GM23338 (cell line): ENCODE data around the gene PF4V1. TPM values are rescaled to one million over a fixed set of nuclear protein-coding genes. Genes with fewer than 3 reads are reported as not detected.

Experiments used
- ATAC-seq: fragments of 200-7000 bp; cut with Tn5 transposase; 3 replicates; pipeline ENCODE4 v1.9.1; 2020
- DNase-seq: peaks from one replicate; pipeline ENCODE4 v3.0.0-alpha.2; 2015; ENCODE audit warnings: low spot score
- H2AFZ ChIP-seq: fragments of 200-600 bp; sonication (generic); 2 replicates; pipeline ENCODE4 v1.8.0; 2016; ENCODE audit warnings: antibody characterized with exemption, mild to moderate bottlenecking, moderate library complexity
- H3F3A ChIP-seq: fragments of 200-600 bp; sonication (generic); replicated peaks from 2 replicates; pipeline ENCODE4 v1.8.0; 2017; ENCODE audit warnings: antibody characterized with exemption, mixed run types, low read depth
- H3K27ac ChIP-seq: fragments of 200-600 bp; sonication (generic); 2 replicates; pipeline ENCODE4 v1.6.1; 2016; ENCODE audit warnings: low read depth
- H3K27me3 ChIP-seq: fragments of 200-600 bp; sonication (generic); 2 replicates; pipeline ENCODE4 v1.8.0; 2016; ENCODE audit warnings: mild to moderate bottlenecking, mixed run types, moderate library complexity; ENCODE audit not compliant: insufficient read depth
- H3K36me3 ChIP-seq: fragments of 200-600 bp; sonication (generic); 2 replicates; pipeline ENCODE4 v1.8.0; 2016; ENCODE audit warnings: mild to moderate bottlenecking; ENCODE audit not compliant: insufficient read depth
- H3K4me1 ChIP-seq: fragments of 200-600 bp; sonication (generic); 2 replicates; pipeline ENCODE4 v1.8.0; 2016; ENCODE audit warnings: mild to moderate bottlenecking, moderate library complexity; ENCODE audit not compliant: insufficient read depth
- H3K4me2 ChIP-seq: fragments of 200-600 bp; sonication (generic); 2 replicates; pipeline ENCODE4 v1.7.1; 2017; ENCODE audit warnings: mixed run types
- H3K4me3 ChIP-seq: fragments of 200-600 bp; sonication (generic); 2 replicates; pipeline ENCODE4 v1.6.1; 2016; ENCODE audit warnings: mixed run types
- H3K79me2 ChIP-seq: fragments of 200-600 bp; sonication (generic); replicated peaks from 2 replicates; pipeline ENCODE4 v1.8.0; 2017; ENCODE audit warnings: mild to moderate bottlenecking; ENCODE audit not compliant: insufficient read depth
- H3K9me2 ChIP-seq: fragments of 200-600 bp; sonication (generic); 2 replicates; pipeline ENCODE4 v1.8.0; 2017; ENCODE audit not compliant: insufficient read depth
- H4K20me1 ChIP-seq: fragments of 200-600 bp; sonication (generic); replicated peaks from 2 replicates; pipeline ENCODE4 v1.8.0; 2017; ENCODE audit warnings: mild to moderate bottlenecking; ENCODE audit not compliant: insufficient read depth
- H3K27ac Mint-ChIP-seq: 2 replicates; pipeline ENCODE4 v1.8.0; 2020; ENCODE audit warnings: inconsistent platforms, mild to moderate bottlenecking, moderate library complexity, mixed read lengths
- H3K27me3 Mint-ChIP-seq: 3 replicates; pipeline ENCODE4 v1.8.0; 2022; ENCODE audit warnings: low read depth, mild to moderate bottlenecking, moderate library complexity, mixed read lengths, inconsistent platforms; ENCODE audit not compliant: insufficient read depth, poor library complexity
- H3K36me3 Mint-ChIP-seq: 3 replicates; pipeline ENCODE4 v1.8.0; 2021; ENCODE audit warnings: low read depth, mild to moderate bottlenecking, inconsistent platforms, moderate library complexity, mixed read lengths
- H3K4me1 Mint-ChIP-seq: 3 replicates; pipeline ENCODE4 v1.8.0; 2020; ENCODE audit warnings: mild to moderate bottlenecking, inconsistent platforms, mixed read lengths
- H3K4me3 Mint-ChIP-seq: 3 replicates; pipeline ENCODE4 v1.8.0; 2021; ENCODE audit warnings: moderate library complexity, mild to moderate bottlenecking, inconsistent platforms, mixed read lengths
- H3K9me3 Mint-ChIP-seq: 3 replicates; pipeline ENCODE4 v1.8.0; 2020; ENCODE audit warnings: moderate library complexity, mild to moderate bottlenecking, inconsistent platforms, mixed read lengths
- CREB1 ChIP-seq: fragments of 250-450 bp; sonication (Bioruptor Pico); IDR thresholded peaks from 2 replicates; pipeline ENCODE4 v1.5.0; 2020; ENCODE audit warnings: low read depth, mild to moderate bottlenecking, moderate library complexity
- EZH2 ChIP-seq: fragments of 200-600 bp; sonication (generic); IDR thresholded peaks from one replicate; pipeline ENCODE4 v1.8.0; 2017; ENCODE audit warnings: antibody characterized with exemption, mild to moderate bottlenecking, low read depth; ENCODE audit not compliant: unreplicated experiment
- EZH2phosphoT487 ChIP-seq: fragments of 200-600 bp; sonication (generic); IDR thresholded peaks from one replicate; pipeline ENCODE4 v1.8.1; 2018; ENCODE audit warnings: antibody characterized with exemption; ENCODE audit not compliant: unreplicated experiment
- JUNB ChIP-seq: IDR thresholded peaks from one replicate; pipeline ENCODE4 v1.6.1; 2016; ENCODE audit warnings: antibody characterized with exemption; ENCODE audit not compliant: unreplicated experiment
- NANOG ChIP-seq: IDR thresholded peaks from 2 replicates; pipeline ENCODE4 v1.6.1; 2016; ENCODE audit warnings: antibody characterized with exemption, borderline replicate concordance
- POLR2AphosphoS5 ChIP-seq: IDR thresholded peaks from 2 replicates; pipeline ENCODE4 v1.6.1; 2016; ENCODE audit warnings: antibody characterized with exemption, low read depth
- STAT1 ChIP-seq: IDR thresholded peaks from one replicate; pipeline ENCODE4 v1.6.1; 2016; ENCODE audit warnings: antibody characterized with exemption; ENCODE audit not compliant: unreplicated experiment
- ZNF114 ChIP-seq: fragments of 250-450 bp; sonication (Bioruptor Pico); IDR thresholded peaks from 2 replicates; pipeline ENCODE4 v1.5.0; 2020; ENCODE audit warnings: mild to moderate bottlenecking, moderate library complexity
- polyA plus RNA-seq: library from polyadenylated mRNA; unstranded; fragments of >200 nt; fragmentation: Nextera tagmentation; extraction: Ambion mirVana; gene quantifications from 2 replicates; pipeline ENCODE4 v1.2.1, GENCODE V29; 2016
- total RNA-seq: library from RNA; depleted of rRNA; stranded (reverse); fragments of >200 nt; shearing (Covaris generic); gene quantifications from 2 replicates; pipeline ENCODE4 v1.2.3, GENCODE V29; 2014
- TF ChIP-seq, protein P1 (sequence below): IDR thresholded peaks from 2 replicates; pipeline ENCODE4 v1.6.1; 2016; ENCODE audit warnings: antibody characterized with exemption
- TF ChIP-seq, protein P2 (sequence below): fragments of 250-450 bp; sonication (Bioruptor Pico); IDR thresholded peaks from 2 replicates; pipeline ENCODE4 v1.5.0; 2020; ENCODE audit warnings: mild to moderate bottlenecking, moderate library complexity
- TF ChIP-seq, protein P3 (sequence below), 2 experiments: fragments of 200-600 bp in 1 of 2; sonication (generic) in 1 of 2; conservative IDR thresholded peaks; 2 replicates each; pipeline versions ENCODE4 v1.5.1 to v1.6.1; 2016 to 2017; ENCODE audit warnings: antibody characterized with exemption in 2 of 2, low read depth in 2 of 2, mild to moderate bottlenecking in 2 of 2, moderate library complexity in 1 of 2

The PF4V1 gene
- total and polyA plus RNA-seq, 2 experiments from 2014 or later, result 0.66 TPM; not detected in 1

DNA sequence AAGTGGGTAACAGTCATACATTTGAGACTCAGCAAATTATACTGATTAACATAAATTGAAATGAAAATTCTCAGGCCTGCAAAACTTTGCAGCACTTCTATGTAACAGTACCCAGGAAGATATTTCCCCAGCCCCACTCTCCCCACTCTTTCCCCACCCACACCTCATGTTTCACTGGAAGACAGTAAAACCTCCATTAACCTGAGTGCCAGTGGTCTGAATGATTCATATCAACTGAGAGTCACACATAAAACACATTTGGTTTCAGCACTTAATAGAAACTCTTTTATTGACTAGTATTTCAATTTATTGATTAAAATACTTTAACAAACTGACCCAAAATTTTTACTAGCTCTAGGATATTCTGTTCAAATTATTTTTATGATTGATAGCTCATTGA is 9.7 kb upstream of the PF4V1 start (continued):
- TF ChIP-seq, protein P1, sequence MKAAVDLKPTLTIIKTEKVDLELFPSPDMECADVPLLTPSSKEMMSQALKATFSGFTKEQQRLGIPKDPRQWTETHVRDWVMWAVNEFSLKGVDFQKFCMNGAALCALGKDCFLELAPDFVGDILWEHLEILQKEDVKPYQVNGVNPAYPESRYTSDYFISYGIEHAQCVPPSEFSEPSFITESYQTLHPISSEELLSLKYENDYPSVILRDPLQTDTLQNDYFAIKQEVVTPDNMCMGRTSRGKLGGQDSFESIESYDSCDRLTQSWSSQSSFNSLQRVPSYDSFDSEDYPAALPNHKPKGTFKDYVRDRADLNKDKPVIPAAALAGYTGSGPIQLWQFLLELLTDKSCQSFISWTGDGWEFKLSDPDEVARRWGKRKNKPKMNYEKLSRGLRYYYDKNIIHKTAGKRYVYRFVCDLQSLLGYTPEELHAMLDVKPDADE, result no peak
- no peak for TF ChIP-seq POLR2AphosphoS5
- TF ChIP-seq JUNB, result no peak
- no peak for TF ChIP-seq ZNF114
- no peak for TF ChIP-seq CREB1
- no peak for TF ChIP-seq STAT1
- no peak for TF ChIP-seq EZH2phosphoT487
- no peak for TF ChIP-seq EZH2

DNA sequence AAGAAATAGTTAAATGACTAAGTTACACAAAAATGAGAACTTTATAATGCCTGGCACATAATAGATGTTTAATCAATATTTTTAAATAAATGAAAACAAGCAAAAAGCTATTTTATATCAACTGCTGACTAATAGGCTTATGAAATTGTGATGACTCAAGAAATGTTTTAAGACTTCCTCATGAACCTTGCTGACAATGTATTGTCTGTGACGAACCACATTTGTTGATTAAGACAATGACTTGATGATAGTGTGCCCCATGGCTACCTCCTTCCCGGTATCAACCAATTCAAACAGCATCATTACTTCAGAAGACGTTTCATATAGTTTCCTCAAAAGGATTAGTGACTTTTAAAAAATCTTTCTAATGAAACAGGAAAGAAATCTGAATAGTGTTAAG is 8.8 kb upstream of the PF4V1 start:
- Mint-ChIP-seq H3K27ac (no peak overlapping the region), H3K9me3 (no peaks in the 10 kb centered on the region), H3K36me3 (no peaks in the 10 kb centered on the region), H3K4me1 (peaks cover 21% of the 10 kb centered on the region), H3K27me3 (no peaks in the 10 kb centered on the region), H3K4me3 (no peak overlapping the region)
- Histone ChIP-seq H3K4me2 (no peak overlapping the region), H3F3A (no peaks in the 10 kb centered on the region), H3K4me1 (peaks cover 8% of the 10 kb centered on the region; the same call in 1 of the 2 replicates), H3K36me3 (no peaks in the 10 kb centered on the region), H4K20me1 (no peaks in the 10 kb centered on the region), H3K79me2 (no peaks in the 10 kb centered on the region), H3K27me3 (no peaks in the 10 kb centered on the region), H2AFZ (no peak overlapping the region), H3K9me2 (no peaks in the 10 kb centered on the region), H3K4me3 (no peak overlapping the region), H3K27ac (no peak overlapping the region)
- ATAC-seq, result no peak
- no peak for DNase-seq
- TF ChIP-seq EZH2, result no peak
- no peak for TF ChIP-seq JUNB
- TF ChIP-seq, protein P1, result no peak
- TF ChIP-seq NANOG, result no peak

DNA sequence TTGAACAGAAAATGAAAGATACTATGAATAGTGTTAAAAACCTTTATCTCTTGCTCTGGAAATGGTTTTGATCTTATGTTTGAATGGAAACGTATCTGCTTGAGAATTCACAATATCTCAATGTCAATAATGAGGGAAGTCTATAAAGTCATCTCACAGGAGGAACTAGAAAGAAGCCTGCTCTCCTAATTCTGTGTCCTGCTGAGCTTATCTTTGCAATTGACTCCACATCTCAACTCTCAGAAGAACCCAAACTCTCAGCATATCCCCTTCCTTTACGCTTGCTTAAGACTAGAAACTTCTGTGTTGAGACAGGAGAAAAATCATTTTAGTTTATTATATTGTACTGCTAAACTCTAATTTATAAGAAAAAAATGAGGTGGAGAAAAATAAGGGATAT is 8.3 kb upstream of the PF4V1 start:
- ATAC-seq (no peak), DNase-seq (no peak)
- peaks cover 8% of the 10 kb centered on the region; the same call in 1 of the 2 replicates for H3K4me1 ChIP-seq
- Mint-ChIP-seq H3K4me1 (peaks cover 21% of the 10 kb centered on the region), H3K36me3 (no peaks in the 10 kb centered on the region), H3K4me3 (no peak overlapping the region), H3K27ac (no peak overlapping the region), H3K9me3 (no peaks in the 10 kb centered on the region), H3K27me3 (no peaks in the 10 kb centered on the region)
- H3K36me3 ChIP-seq, result no peaks in the 10 kb centered on the region
- H3K4me2 ChIP-seq, result no peak overlapping the region
- H3K27me3 ChIP-seq, result no peaks in the 10 kb centered on the region
- no peaks in the 10 kb centered on the region for H4K20me1 ChIP-seq
- no peak overlapping the region for H2AFZ ChIP-seq
- no peaks in the 10 kb centered on the region for H3F3A ChIP-seq
- no peaks in the 10 kb centered on the region for H3K79me2 ChIP-seq
- H3K27ac ChIP-seq, result no peak overlapping the region
- no peak overlapping the region for H3K4me3 ChIP-seq
- H3K9me2 ChIP-seq, result no peaks in the 10 kb centered on the region
- TF ChIP-seq, protein P2, sequence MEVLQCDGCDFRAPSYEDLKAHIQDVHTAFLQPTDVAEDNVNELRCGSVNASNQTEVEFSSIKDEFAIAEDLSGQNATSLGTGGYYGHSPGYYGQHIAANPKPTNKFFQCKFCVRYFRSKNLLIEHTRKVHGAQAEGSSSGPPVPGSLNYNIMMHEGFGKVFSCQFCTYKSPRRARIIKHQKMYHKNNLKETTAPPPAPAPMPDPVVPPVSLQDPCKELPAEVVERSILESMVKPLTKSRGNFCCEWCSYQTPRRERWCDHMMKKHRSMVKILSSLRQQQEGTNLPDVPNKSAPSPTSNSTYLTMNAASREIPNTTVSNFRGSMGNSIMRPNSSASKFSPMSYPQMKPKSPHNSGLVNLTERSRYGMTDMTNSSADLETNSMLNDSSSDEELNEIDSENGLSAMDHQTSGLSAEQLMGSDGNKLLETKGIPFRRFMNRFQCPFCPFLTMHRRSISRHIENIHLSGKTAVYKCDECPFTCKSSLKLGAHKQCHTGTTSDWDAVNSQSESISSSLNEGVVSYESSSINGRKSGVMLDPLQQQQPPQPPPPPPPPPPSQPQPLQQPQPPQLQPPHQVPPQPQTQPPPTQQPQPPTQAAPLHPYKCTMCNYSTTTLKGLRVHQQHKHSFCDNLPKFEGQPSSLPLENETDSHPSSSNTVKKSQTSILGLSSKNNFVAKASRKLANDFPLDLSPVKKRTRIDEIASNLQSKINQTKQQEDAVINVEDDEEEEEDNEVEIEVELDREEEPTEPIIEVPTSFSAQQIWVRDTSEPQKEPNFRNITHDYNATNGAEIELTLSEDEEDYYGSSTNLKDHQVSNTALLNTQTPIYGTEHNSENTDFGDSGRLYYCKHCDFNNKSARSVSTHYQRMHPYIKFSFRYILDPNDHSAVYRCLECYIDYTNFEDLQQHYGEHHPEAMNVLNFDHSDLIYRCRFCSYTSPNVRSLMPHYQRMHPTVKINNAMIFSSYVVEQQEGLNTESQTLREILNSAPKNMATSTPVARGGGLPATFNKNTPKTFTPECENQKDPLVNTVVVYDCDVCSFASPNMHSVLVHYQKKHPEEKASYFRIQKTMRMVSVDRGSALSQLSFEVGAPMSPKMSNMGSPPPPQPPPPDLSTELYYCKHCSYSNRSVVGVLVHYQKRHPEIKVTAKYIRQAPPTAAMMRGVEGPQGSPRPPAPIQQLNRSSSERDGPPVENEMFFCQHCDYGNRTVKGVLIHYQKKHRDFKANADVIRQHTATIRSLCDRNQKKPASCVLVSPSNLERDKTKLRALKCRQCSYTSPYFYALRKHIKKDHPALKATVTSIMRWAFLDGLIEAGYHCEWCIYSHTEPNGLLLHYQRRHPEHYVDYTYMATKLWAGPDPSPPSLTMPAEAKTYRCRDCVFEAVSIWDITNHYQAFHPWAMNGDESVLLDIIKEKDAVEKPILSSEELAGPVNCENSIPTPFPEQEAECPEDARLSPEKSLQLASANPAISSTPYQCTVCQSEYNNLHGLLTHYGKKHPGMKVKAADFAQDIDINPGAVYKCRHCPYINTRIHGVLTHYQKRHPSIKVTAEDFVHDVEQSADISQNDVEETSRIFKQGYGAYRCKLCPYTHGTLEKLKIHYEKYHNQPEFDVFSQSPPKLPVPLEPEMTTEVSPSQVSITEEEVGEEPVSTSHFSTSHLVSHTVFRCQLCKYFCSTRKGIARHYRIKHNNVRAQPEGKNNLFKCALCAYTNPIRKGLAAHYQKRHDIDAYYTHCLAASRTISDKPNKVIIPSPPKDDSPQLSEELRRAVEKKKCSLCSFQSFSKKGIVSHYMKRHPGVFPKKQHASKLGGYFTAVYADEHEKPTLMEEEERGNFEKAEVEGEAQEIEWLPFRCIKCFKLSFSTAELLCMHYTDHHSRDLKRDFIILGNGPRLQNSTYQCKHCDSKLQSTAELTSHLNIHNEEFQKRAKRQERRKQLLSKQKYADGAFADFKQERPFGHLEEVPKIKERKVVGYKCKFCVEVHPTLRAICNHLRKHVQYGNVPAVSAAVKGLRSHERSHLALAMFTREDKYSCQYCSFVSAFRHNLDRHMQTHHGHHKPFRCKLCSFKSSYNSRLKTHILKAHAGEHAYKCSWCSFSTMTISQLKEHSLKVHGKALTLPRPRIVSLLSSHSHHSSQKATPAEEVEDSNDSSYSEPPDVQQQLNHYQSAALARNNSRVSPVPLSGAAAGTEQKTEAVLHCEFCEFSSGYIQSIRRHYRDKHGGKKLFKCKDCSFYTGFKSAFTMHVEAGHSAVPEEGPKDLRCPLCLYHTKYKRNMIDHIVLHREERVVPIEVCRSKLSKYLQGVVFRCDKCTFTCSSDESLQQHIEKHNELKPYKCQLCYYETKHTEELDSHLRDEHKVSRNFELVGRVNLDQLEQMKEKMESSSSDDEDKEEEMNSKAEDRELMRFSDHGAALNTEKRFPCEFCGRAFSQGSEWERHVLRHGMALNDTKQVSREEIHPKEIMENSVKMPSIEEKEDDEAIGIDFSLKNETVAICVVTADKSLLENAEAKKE, result no peak
- TF ChIP-seq, protein P3, sequence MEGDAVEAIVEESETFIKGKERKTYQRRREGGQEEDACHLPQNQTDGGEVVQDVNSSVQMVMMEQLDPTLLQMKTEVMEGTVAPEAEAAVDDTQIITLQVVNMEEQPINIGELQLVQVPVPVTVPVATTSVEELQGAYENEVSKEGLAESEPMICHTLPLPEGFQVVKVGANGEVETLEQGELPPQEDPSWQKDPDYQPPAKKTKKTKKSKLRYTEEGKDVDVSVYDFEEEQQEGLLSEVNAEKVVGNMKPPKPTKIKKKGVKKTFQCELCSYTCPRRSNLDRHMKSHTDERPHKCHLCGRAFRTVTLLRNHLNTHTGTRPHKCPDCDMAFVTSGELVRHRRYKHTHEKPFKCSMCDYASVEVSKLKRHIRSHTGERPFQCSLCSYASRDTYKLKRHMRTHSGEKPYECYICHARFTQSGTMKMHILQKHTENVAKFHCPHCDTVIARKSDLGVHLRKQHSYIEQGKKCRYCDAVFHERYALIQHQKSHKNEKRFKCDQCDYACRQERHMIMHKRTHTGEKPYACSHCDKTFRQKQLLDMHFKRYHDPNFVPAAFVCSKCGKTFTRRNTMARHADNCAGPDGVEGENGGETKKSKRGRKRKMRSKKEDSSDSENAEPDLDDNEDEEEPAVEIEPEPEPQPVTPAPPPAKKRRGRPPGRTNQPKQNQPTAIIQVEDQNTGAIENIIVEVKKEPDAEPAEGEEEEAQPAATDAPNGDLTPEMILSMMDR (conservative IDR thresholded peaks at IDR 0.05; ENCODE audit: low read depth in 2 of 2), result no peak
- TF ChIP-seq EZH2, result no peak
